ENCODE results near the gene ABCC5.

ABCC5 gene

GRCh38 chr3:183975981-183976662 lies 41.6 kb downstream of the ABCC5 start:
- no peak for DNase-seq (ENCODE audit: low spot score)

- no peak for DNase-seq (ENCODE audit: low spot score)
Measured at GRCh38 chr3:183968666-183969245, 48.9 kb downstream of the ABCC5 start.

GRCh38 chr3:183967693-183968092 lies 50.0 kb downstream of the ABCC5 start:
- DNase-seq (ENCODE audit: low spot score) = no peak

- DNase-seq (ENCODE audit: low spot score) = no peak
Measured at GRCh38 chr3:183966361-183966791, 51.3 kb downstream of the ABCC5 start.

- DNase-seq (ENCODE audit: low spot score) = no peak
Measured at GRCh38 chr3:183962807-183963206, 54.9 kb downstream of the ABCC5 start.

- peak; percentile 14 for DNase-seq (ENCODE audit: low spot score)
Measured at GRCh38 chr3:183959214-183959613, 58.5 kb downstream of the ABCC5 start.

- no peak for DNase-seq (ENCODE audit: low spot score)
Measured at GRCh38 chr3:183958775-183959174, 58.9 kb downstream of the ABCC5 start.

GRCh38 chr3:183958226-183958625 lies 59.5 kb downstream of the ABCC5 start:
- no peak for DNase-seq (ENCODE audit: low spot score)

GRCh38 chr3:183954875-183955274 lies 62.8 kb downstream of the ABCC5 start:
- no peak for DNase-seq (ENCODE audit: low spot score)

GRCh38 chr3:183953471-183954070 lies 64.1 kb downstream of the ABCC5 start:
- no peak for DNase-seq (ENCODE audit: low spot score)

GRCh38 chr3:183951459-183951858 lies 66.2 kb downstream of the ABCC5 start:
- no peak for DNase-seq (ENCODE audit: low spot score)

GRCh38 chr3:183949690-183950089 lies 68.0 kb downstream of the ABCC5 start:
- no peak for DNase-seq (ENCODE audit: low spot score)

GRCh38 chr3:183946037-183946436 lies 71.6 kb downstream of the ABCC5 start:
- no peak for DNase-seq (ENCODE audit: low spot score)

GRCh38 chr3:183944775-183945174 lies 72.9 kb downstream of the ABCC5 start:
- DNase-seq (ENCODE audit: low spot score) = no peak

GRCh38 chr3:183943739-183944138 lies 73.9 kb downstream of the ABCC5 start:
- DNase-seq (ENCODE audit: low spot score) = no peak

GRCh38 chr3:183941216-183941615 lies 76.5 kb downstream of the ABCC5 start:
- no peak for DNase-seq (ENCODE audit: low spot score)

- DNase-seq (ENCODE audit: low spot score) = no peak
Measured at GRCh38 chr3:183937601-183938286, 79.9 kb downstream of the ABCC5 start.

GRCh38 chr3:183933160-183933559 lies 84.5 kb downstream of the ABCC5 start:
- no peak for DNase-seq (ENCODE audit: low spot score)

GRCh38 chr3:183931881-183932280 lies 85.8 kb downstream of the ABCC5 start:
- no peak for DNase-seq (ENCODE audit: low spot score)

GRCh38 chr3:183930086-183930485 lies 87.6 kb downstream of the ABCC5 start:
- DNase-seq (ENCODE audit: low spot score) = no peak

GRCh38 chr3:183927059-183927458 lies 90.6 kb downstream of the ABCC5 start:
- no peak for DNase-seq (ENCODE audit: low spot score)

- DNase-seq (ENCODE audit: low spot score) = no peak
Measured at GRCh38 chr3:183924956-183925355, 92.7 kb downstream of the ABCC5 start.

- DNase-seq (ENCODE audit: low spot score) = no peak
Measured at GRCh38 chr3:183924543-183924942, 93.1 kb downstream of the ABCC5 start.

Data from HuH-7 (cell line).